Stomach (tissue), 4 donors: ENCODE data around the gene SEZ6L.

Source experiments
- CTCF ChIP-seq, 7 experiments: fragments of 450-650 bp in 4 of 7; fragments of 200-600 bp in 3 of 7; sonication (generic) in 3 of 7; IDR thresholded peaks; one replicate each; pipeline ENCODE4 v1.5.1; 2016 to 2019; ENCODE audit warnings: antibody characterized with exemption in 7 of 7, control low read depth in 2 of 7, mild to moderate bottlenecking in 1 of 7
- POLR2AphosphoS5 ChIP-seq, 3 donors: sonication (generic); formaldehyde crosslinking; IDR thresholded peaks; one replicate each; pipeline ENCODE4 v1.6.1; 2016; ENCODE audit warnings: antibody characterized with exemption in 3 of 3

DNA sequence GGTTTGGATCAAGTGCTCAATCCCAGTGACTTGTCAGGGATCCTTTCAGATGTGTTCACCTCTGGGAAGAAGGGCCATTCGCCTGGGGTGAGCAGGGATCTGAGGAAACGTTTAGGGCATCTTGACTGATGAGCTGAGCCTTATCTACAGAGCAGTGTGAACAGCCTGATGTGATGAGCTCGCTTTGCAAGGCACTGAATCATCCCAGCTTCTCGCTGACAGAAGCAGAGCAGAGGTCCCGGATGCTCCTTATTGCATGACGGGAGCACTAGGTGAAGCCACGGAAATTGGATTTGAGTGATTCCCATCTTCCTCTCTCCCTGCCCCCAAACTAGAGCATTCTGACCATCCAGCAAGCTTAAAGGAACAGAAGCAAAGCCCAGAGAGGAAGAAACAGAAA is 46.5 kb downstream of the SEZ6L start:
- TF ChIP-seq CTCF (IDR thresholded peaks at IDR 0.05) (no peak), POLR2AphosphoS5 (IDR thresholded peaks at IDR 0.05) (no peak)
